Measurements from ENCODE around the gene KRTAP9-8.
"Not testable (repeated sequence)": the region's sequence is repeated elsewhere in the genome, so short reads cannot be mapped to it uniquely, and the experiment has no call there.

KRTAP9-8 gene

GRCh38 chr17:41251261-41251660 lies 13.5 kb downstream of the KRTAP9-8 start:
- no peak overlapping the region for H3K4me3 ChIP-seq (ENCODE audit: low read depth, low read length)
- no peak for DNase-seq (ENCODE audit: low read depth)
- TF ChIP-seq, protein P1, sequence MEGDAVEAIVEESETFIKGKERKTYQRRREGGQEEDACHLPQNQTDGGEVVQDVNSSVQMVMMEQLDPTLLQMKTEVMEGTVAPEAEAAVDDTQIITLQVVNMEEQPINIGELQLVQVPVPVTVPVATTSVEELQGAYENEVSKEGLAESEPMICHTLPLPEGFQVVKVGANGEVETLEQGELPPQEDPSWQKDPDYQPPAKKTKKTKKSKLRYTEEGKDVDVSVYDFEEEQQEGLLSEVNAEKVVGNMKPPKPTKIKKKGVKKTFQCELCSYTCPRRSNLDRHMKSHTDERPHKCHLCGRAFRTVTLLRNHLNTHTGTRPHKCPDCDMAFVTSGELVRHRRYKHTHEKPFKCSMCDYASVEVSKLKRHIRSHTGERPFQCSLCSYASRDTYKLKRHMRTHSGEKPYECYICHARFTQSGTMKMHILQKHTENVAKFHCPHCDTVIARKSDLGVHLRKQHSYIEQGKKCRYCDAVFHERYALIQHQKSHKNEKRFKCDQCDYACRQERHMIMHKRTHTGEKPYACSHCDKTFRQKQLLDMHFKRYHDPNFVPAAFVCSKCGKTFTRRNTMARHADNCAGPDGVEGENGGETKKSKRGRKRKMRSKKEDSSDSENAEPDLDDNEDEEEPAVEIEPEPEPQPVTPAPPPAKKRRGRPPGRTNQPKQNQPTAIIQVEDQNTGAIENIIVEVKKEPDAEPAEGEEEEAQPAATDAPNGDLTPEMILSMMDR (IDR thresholded peaks at IDR 0.05; ENCODE audit: low read depth, low read length, missing control alignments), result no peak

GRCh38 chr17:41254861-41255260 lies 17.1 kb downstream of the KRTAP9-8 start:
- TF ChIP-seq, protein P1 (IDR thresholded peaks at IDR 0.05; ENCODE audit: low read depth, low read length, missing control alignments), result no peak
- H3K4me3 ChIP-seq (ENCODE audit: low read depth, low read length), result no peak overlapping the region
- no peak for DNase-seq (ENCODE audit: low read depth)

DNA sequence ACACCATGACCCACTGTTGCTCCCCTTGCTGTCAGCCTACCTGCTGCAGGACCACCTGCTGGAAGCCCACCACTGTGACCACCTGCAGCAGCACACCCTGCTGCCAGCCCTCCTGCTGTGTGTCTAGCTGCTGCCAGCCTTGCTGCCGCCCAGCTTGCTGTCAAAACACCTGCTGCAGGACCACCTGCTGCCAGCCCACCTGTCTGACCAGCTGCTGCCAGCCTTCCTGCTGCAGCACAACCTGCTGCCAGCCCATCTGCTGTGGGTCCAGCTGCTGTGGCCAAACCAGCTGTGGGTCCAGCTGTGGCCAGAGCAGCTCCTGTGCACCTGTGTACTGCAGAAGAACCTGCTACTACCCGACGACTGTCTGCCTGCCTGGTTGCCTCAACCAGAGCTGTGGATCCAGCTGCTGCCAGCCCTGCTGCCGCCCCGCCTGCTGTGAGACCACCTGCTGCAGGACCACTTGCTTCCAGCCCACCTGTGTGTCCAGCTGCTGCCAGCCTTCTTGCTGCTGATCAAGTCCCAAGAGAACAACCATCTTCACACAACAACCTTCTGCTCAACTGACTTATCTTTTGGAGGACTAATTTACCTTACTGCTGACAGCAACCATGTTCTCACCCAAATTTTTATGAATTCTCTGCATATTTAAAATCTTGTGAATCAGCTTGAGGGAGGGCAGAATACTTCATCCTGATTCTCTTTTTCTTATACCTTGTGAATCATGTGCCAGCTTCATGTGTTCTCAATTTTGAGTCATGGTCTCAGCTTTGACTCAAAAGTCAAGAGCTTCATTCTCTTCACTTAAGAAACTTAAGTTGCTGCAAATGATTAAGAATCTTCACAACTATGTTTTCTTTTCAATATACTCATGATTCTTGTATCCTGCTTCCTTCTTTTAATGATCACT lies 17.8 kb downstream of the KRTAP9-8 start, which contains the start of gene KRTAP9-9:
Gene KRTAP9-9 (plus strand): TSS at position 4 of the 910 bp plus-strand sequence.
- H3K4me3 ChIP-seq (ENCODE audit: low read depth, low read length); DNase-seq (ENCODE audit: low read depth): not testable (repeated sequence)

DNA sequence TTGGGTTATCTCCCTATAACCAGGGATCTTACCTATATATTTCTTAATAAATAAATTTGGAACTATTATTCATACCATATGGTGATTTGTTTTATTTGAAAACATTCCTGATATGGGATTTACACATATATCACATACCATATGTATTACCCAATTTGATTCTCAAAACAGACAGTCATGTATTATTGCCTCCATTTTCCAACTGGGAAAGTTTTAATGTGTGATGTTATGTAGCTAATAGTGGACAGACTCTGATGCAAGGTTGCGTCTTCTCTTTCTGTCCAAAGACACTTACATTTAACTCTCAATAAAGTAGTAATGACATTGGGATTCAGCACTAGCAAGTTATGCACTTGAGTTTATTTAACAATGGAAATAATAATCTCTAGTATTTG lies 18.5 kb downstream of the KRTAP9-8 start:
- TF ChIP-seq, protein P1 (IDR thresholded peaks at IDR 0.05; ENCODE audit: low read depth, low read length, missing control alignments), result no peak
- no peak overlapping the region for H3K4me3 ChIP-seq (ENCODE audit: low read depth, low read length)
- DNase-seq (ENCODE audit: low read depth), result no peak

DNA sequence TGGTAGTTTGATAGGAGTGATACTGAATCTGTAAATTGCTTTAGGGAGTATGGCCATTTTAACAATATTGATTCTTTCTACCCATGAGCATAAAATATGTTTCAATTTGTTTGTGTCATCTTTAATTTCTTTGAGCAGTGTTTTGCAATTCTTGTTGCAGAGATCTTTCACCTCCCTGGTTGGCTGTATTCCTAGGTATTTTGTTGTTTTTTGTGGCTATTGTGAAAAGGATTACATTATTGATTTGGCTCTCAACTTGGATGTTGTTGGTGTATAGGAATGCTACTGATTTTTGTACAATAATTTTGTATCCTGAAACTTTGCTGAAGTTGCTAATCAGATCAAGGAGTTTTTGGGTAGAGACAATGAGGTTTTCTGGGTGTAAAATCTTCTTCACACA lies 20.6 kb downstream of the KRTAP9-8 start:
- TF ChIP-seq, protein P1 (IDR thresholded peaks at IDR 0.05; ENCODE audit: low read depth, low read length, missing control alignments), result no peak
- H3K4me3 ChIP-seq (ENCODE audit: low read depth, low read length), result no peak overlapping the region
- no peak for DNase-seq (ENCODE audit: low read depth)

GRCh38 chr17:41263212-41263611 lies 25.4 kb downstream of the KRTAP9-8 start:
- no peak overlapping the region for H3K4me3 ChIP-seq (ENCODE audit: low read depth, low read length)
- TF ChIP-seq, protein P1 (IDR thresholded peaks at IDR 0.05; ENCODE audit: low read depth, low read length, missing control alignments), result no peak
- no peak for DNase-seq (ENCODE audit: low read depth)

GRCh38 chr17:41264599-41264998 lies 26.8 kb downstream of the KRTAP9-8 start:
- TF ChIP-seq, protein P1 (IDR thresholded peaks at IDR 0.05; ENCODE audit: low read depth, low read length, missing control alignments), result no peak
- no peak overlapping the region for H3K4me3 ChIP-seq (ENCODE audit: low read depth, low read length)
- DNase-seq (ENCODE audit: low read depth), result no peak
